Duodenal mucosa (tissue), 2 donors: ENCODE results near the gene G0S2.
A peak's percentile ranks its signal among the peaks of the same experiment; 100 is the strongest.

Source experiments
- H3K27ac ChIP-seq: one replicate; pipeline ENCODE4 v1.7.0; 2013; ENCODE audit warnings: low read depth, low read length
- H3K27me3 ChIP-seq, 2 donors: one replicate each; pipeline ENCODE4 v1.7.0; 2013; ENCODE audit warnings: low read length in 2 of 2, control low read depth in 1 of 2; ENCODE audit not compliant: insufficient read depth in 2 of 2, control insufficient read depth in 1 of 2
- H3K36me3 ChIP-seq, 2 donors: one replicate each; pipeline ENCODE4 v1.7.0; 2013; ENCODE audit warnings: low read length in 2 of 2, control low read depth in 1 of 2; ENCODE audit not compliant: insufficient read depth in 2 of 2, control insufficient read depth in 1 of 2
- H3K4me1 ChIP-seq, 2 donors: one replicate each; pipeline ENCODE4 v1.7.0; 2013; ENCODE audit warnings: low read length in 2 of 2, control low read depth in 1 of 2; ENCODE audit not compliant: insufficient read depth in 2 of 2, control insufficient read depth in 1 of 2
- H3K4me3 ChIP-seq, 2 donors: one replicate each; pipeline ENCODE4 v1.7.0; 2013; ENCODE audit warnings: low read length in 2 of 2, low read depth in 1 of 2
- H3K9ac ChIP-seq, 2 donors: one replicate each; pipeline ENCODE4 v1.7.0; 2013; ENCODE audit warnings: low read length in 2 of 2, low read depth in 1 of 2
- H3K9me3 ChIP-seq, 2 donors: one replicate each; pipeline ENCODE4 v1.7.0; 2013; ENCODE audit warnings: low read length in 2 of 2, control low read depth in 1 of 2; ENCODE audit not compliant: control insufficient read depth in 1 of 2

Gene G0S2

GRCh38 chr1:209674957-209675564 is at the start of gene G0S2:
G0S2 (plus strand) TSS chr1:209675412; CDS start chr1:209675685, 273 bp downstream.
- no peaks in the 10 kb centered on the region for H3K27me3 ChIP-seq
- peaks cover 32 to 48% of the 10 kb centered on the region in 2 donors for H3K4me1 ChIP-seq
- H3K9me3 ChIP-seq: no peaks in the 10 kb centered on the region
- H3K9ac ChIP-seq: peak within 1 kb of the TSS; percentile 22 to 86
- H3K4me3 ChIP-seq: peak within 1 kb of the TSS; percentile 75 to 81
- no peak within 1 kb of the TSS for H3K27ac ChIP-seq
- no peaks in the 10 kb centered on the region for H3K36me3 ChIP-seq

GRCh38 chr1:209625791-209626285 is 49.4 kb upstream of the G0S2 start:
- no peak overlapping the region for H3K9ac ChIP-seq
- no peak overlapping the region for H3K4me3 ChIP-seq
- H3K9me3 ChIP-seq: no peaks in the 10 kb centered on the region
- no peaks in the 10 kb centered on the region for H3K27me3 ChIP-seq
- peaks cover 12 to 17% of the 10 kb centered on the region in 2 donors for H3K4me1 ChIP-seq
- no peak overlapping the region for H3K27ac ChIP-seq
- peaks cover 9 to 28% of the 10 kb centered on the region in 2 donors for H3K36me3 ChIP-seq

DNA sequence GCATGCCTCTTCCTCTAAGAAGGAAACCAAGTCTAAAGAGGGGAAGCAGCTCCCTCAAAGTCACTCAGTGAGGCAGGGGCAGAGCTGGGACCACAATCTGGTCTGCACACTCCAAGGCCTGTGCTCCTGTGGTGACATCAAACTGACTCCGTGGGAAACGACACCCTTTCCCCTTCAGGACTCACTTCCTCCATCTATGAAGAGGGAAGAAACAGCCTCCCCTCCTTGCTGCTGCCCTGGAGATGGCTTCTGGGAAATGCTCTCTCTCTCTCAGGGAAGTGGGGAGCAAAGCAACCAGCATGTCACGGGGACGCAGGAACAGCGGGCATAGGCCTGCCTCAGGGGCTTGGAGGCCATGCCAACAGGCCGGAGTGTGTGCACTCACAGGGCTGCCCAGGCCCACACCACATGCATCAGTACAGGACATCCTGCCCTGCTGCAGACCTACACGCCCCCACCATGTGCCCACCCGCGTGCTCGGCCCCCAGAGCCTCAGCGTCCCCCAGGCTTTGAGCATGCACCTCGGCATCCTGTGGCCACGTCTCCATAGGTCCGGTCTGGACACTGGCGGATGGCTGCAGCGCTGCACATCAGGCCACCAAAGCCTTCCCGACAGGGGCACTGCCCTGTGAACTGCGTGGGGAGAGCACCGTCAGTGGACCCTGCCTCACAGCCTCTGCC is 48.7 kb upstream of the G0S2 start:
- H3K4me1 ChIP-seq: peaks cover 7 to 15% of the 10 kb centered on the region in 2 donors
- no peak overlapping the region for H3K4me3 ChIP-seq
- H3K9me3 ChIP-seq: no peaks in the 10 kb centered on the region
- no peak overlapping the region for H3K27ac ChIP-seq
- peaks cover 9 to 32% of the 10 kb centered on the region in 2 donors for H3K36me3 ChIP-seq
- H3K27me3 ChIP-seq: no peaks in the 10 kb centered on the region
- H3K9ac ChIP-seq: no peak overlapping the region

DNA sequence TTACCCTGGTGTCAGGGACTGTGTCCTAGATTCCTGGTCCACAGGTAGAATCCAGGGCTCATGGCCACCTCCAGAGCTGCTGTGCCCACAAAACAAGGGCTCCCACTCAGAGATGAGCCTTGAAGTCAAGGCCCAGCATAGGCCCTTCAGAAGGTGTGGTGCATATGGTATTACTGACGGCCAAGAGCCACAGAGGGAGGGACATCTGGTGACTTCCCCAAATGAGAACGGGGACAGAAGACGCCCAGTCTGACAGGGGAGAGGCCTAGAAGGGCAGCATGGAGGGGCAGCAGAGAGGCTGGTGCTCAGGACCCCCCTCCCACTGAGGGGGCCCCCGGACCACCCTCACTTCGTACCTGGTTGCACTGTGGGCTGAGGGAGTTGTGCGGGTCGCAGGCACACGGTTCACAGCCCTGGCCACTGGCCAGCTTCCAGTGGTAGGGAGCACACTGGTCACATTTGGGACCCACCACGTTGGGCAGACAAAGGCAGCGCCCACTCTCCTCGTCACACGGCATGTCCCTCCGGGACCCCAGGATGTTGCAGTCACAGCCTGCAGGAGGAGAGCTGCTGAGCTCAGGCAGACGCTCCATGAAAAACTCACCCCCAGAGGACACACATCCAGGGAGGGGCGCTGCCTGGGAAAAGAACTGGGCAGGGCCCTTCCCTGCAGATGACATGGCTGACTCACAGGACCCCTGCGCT is 48.0 kb upstream of the G0S2 start:
- no peaks in the 10 kb centered on the region for H3K27me3 ChIP-seq
- peaks cover 0 to 8% of the 10 kb centered on the region in 2 donors for H3K4me1 ChIP-seq
- H3K9ac ChIP-seq: no peak overlapping the region
- H3K36me3 ChIP-seq: peaks cover 7 to 28% of the 10 kb centered on the region in 2 donors
- H3K27ac ChIP-seq: no peak overlapping the region
- no peak overlapping the region for H3K4me3 ChIP-seq
- no peaks in the 10 kb centered on the region for H3K9me3 ChIP-seq

GRCh38 chr1:209627732-209628196 is 47.4 kb upstream of the G0S2 start:
- Histone ChIP-seq H3K4me3 (no peak overlapping the region), H3K27me3 (no peaks in the 10 kb centered on the region), H3K9me3 (no peaks in the 10 kb centered on the region), H3K4me1 (peaks cover 0 to 5% of the 10 kb centered on the region in 2 donors), H3K9ac (no peak overlapping the region), H3K27ac (no peak overlapping the region), H3K36me3 (peaks cover 6 to 26% of the 10 kb centered on the region in 2 donors)

GRCh38 chr1:209628618-209629299 is 46.5 kb upstream of the G0S2 start:
- H3K9ac ChIP-seq: no peak overlapping the region
- H3K27me3 ChIP-seq: no peaks in the 10 kb centered on the region
- H3K9me3 ChIP-seq: no peaks in the 10 kb centered on the region
- H3K4me3 ChIP-seq: no peak overlapping the region
- peaks cover 0 to 5% of the 10 kb centered on the region in 2 donors for H3K4me1 ChIP-seq
- H3K36me3 ChIP-seq: peaks cover 6 to 25% of the 10 kb centered on the region in 2 donors
- no peak overlapping the region for H3K27ac ChIP-seq

DNA sequence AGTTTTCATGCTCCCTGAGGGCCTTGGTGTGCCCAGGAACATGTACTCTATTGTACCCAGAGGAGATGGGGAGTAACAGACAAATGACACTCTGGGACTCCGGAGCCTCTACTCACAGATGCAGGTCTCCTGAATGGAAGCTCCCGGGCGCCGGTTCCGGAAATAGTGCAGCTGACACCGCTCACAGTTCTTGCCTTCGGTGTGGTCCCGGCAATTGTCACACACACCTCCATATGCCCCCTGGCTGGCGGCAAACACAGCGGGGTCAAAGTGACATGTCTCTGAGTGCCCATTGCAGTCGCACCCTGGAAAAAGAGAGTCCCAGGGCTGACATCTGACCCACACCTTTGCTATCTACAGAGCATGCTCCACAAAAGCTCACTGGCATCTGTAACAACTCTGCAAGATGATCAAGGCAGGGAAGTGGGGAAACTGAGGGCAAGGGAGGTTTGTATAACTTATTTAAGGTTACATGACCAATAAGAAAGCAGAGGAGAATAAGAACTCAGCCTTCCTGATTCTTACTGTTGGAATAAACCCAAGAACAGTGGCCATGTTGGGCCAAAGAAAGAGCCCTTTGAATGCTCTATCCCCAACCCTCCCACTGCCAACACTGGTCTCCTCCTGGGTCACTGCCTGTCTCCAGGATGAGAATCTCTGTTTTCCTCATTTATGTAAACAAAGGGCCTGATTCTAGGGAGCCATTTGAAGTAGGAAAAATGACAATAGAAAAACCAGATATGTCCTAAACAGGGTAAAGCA is 45.4 kb upstream of the G0S2 start:
- H3K27ac ChIP-seq: no peak overlapping the region
- H3K4me3 ChIP-seq: no peak overlapping the region
- peaks cover 0 to 5% of the 10 kb centered on the region in 2 donors for H3K4me1 ChIP-seq
- peaks cover 6 to 28% of the 10 kb centered on the region in 2 donors for H3K36me3 ChIP-seq
- no peaks in the 10 kb centered on the region for H3K9me3 ChIP-seq
- H3K9ac ChIP-seq: no peak overlapping the region
- H3K27me3 ChIP-seq: no peaks in the 10 kb centered on the region

DNA sequence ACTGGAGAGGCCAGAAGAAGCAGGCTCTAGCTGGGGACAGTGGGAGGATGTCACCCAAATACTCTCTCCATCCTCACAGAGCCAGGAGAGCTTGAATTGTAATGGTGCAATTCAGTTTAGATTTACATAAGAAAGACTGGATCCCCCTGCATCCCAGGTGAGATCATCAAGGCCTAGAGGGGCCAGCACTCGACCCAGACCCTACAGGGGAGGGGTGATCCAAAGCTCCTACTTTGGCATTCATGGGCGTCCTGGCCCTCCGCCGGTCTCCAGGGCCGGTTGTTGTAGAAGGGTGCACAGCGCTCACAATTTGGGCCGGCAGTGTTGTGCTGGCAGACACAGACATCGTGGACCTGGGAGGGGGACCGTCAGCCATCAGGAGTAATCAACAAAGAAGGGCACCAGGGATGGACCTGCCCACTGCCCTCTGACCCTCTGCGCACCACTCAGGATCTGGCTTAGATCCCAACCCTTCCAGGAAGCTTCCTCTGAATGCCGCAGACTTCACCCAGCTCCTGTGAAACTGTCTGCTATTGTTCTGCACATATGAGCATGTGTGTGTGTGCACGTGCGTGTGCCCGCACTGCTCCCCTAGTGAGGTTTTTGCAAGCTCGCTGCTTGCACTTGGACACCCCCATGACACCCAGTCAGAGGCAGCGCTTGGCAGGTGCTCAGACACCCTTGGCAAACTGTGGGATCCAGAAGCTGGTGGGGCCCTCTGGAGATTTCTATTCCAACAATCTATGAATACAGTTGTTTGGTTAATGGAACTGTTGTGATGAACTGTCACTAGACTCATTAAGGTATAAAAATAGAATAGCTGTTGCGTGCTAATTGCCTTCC is 44.6 kb upstream of the G0S2 start:
- H3K9me3 ChIP-seq: no peaks in the 10 kb centered on the region
- H3K9ac ChIP-seq: no peak overlapping the region
- no peaks in the 10 kb centered on the region for H3K27me3 ChIP-seq
- peaks cover 0 to 5% of the 10 kb centered on the region in 2 donors for H3K4me1 ChIP-seq
- H3K36me3 ChIP-seq: peaks cover 6 to 28% of the 10 kb centered on the region in 2 donors
- H3K27ac ChIP-seq: no peak overlapping the region
- H3K4me3 ChIP-seq: no peak overlapping the region
